ENCODE results near the gene MYO1H. TPM values are rescaled to one million over a fixed set of nuclear protein-coding genes. Genes with fewer than 3 reads are reported as not detected.

MYO1H gene
- total RNA-seq, 1 experiment from 2014 or later: not detected

GRCh38 chr12:109307051-109307450, 40.6 kb upstream of the MYO1H start (continued):
- TF ChIP-seq REST (IDR thresholded peaks at IDR 0.05; ENCODE audit: low read depth) (no peak), EZH2phosphoT487 (IDR thresholded peaks at IDR 0.05; ENCODE audit: borderline replicate concordance) (no peak)

GRCh38 chr12:109308534-109309380, 38.9 kb upstream of the MYO1H start, which contains the start of gene FOXN4:
FOXN4 (minus strand) TSS chr12:109309284; CDS start chr12:109308321, 963 bp downstream.
- H3K36me3 ChIP-seq (ENCODE audit: control insufficient read depth in 1 of 2, insufficient read depth in 2 of 2, low read length in 2 of 2): no peaks in the 10 kb centered on the region
- H3K27me3 ChIP-seq (ENCODE audit: insufficient read depth, low read length): peaks cover 15% of the 10 kb centered on the region; the same call in 1 of the 2 replicates
- BruUV-seq (replicated peaks): no TSS peak
- CTCF ChIA-PET: interaction anchor here (1.3 kb wide), 1 partner anchor 124 kb away, joined by 4 read pairs; no protein-coding TSS in a partner anchor
- no peaks in the 10 kb centered on the region for H3K9me3 ChIP-seq (ENCODE audit: control insufficient read depth in 1 of 2, insufficient read depth in 1 of 2, low read depth in 1 of 2, low read length in 2 of 2)
- peak within 1 kb of the TSS; percentile 97 for H3K4me2 ChIP-seq (ENCODE audit: low read length)
- H3K27ac ChIP-seq (ENCODE audit: low read depth, low read length): peak within 1 kb of the TSS; percentile 6; the same call in 1 of the 2 replicates
- POLR2A ChIA-PET: interaction anchor here (1.5 kb wide), 1 partner anchor 154 kb away, joined by 4 read pairs; no protein-coding TSS in a partner anchor
- TF ChIP-seq REST (IDR thresholded peaks at IDR 0.05; ENCODE audit: low read depth) (peak; percentile 61), YY1 (IDR thresholded peaks at IDR 0.05; ENCODE audit: extremely low read depth, insufficient replicate concordance, low read depth, low read length) (no peak)
- ATAC-seq: peak; percentile 38
- peaks cover 2 to 17% of the 10 kb centered on the region in 2 experiments; a peak in 3 of 4 replicates for H3K4me1 ChIP-seq (ENCODE audit: control insufficient read depth in 1 of 2, insufficient read depth in 2 of 2, low read length in 2 of 2)
- H2AFZ ChIP-seq (ENCODE audit: low read depth, low read length, poor library complexity, severe bottlenecking): peak within 1 kb of the TSS; percentile 88
- H3K79me2 ChIP-seq (ENCODE audit: insufficient read depth, low read length): no peaks in the 10 kb centered on the region
- no peaks in the 10 kb centered on the region for H3K9me2 ChIP-seq (ENCODE audit: insufficient read depth)
- intact Hi-C loops (cut with micrococcal nuclease): no loop called here
- no peak for DNase-seq (ENCODE audit: low read depth, low spot score)
- RAD21 ChIA-PET (ENCODE audit: low non-redundant PET in 1 of 2, low total read pairs in 2 of 2, uncharacterized antibody in 2 of 2, unreplicated experiment in 2 of 2): no interaction called here
- no peak within 1 kb of the TSS for H3K9ac ChIP-seq (ENCODE audit: low read length)
- H3K4me3 ChIP-seq (replicated peaks in 1 of 2; ENCODE audit: low read depth in 1 of 2, low read length in 2 of 2): peak within 1 kb of the TSS; percentile 52 to 61
- no peaks in the 10 kb centered on the region for H4K20me1 ChIP-seq (ENCODE audit: insufficient read depth)

All from HCT116 (cell line).